ENCODE measurements around the gene SFT2D3.

Gene SFT2D3

DNA sequence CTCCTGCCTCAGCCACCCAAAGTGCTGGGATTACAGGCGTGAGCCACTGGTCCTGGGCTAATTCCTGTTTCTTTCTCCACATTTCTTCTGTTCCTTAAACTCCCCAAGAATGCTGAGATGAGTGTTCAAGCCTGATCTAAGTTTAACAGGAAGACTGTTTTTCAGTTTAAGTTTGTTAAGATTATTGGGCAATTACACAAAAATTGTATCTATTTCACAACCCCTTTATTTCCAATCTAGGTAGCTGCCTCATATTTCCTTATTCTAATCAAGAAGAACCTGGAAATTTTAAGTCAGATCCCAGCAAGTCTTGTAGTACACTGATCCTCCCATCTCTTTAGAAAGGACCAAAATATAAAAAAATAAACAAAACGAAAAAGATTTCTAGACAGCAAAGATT is 11.7 kb downstream of the SFT2D3 start:
- in situ Hi-C loops (cut with HindIII; ENCODE audit: low pct_unique_long_range_greater_than_20kb, low sequenced_read_pairs) = no loop called here
- DNase-seq (ENCODE audit: low read depth in 1 of 2, low spot score in 1 of 2) = no peak
- TF ChIP-seq JUND (IDR thresholded peaks at IDR 0.05; ENCODE audit: low read depth) = no peak

DNA sequence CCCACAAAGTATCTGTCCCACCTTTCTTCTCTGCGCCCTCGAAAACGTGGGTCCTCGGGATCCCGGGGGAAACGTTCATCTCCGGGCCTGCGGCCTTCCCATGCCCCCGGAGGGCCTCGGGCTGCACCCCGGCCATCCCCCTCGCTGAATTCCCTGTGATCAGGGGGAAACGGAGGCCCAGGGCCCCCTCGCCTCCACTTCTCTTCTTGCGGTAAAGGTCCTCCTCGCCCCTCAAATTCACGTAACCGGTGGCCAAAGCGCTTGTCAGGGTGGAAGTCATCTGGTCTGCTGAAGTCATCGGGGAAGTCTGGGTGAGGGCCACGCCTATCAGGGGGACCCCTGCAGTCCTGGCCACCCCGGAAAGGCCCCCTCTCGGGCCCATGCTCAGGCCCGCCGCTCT is 12.3 kb downstream of the SFT2D3 start:
- TF ChIP-seq JUND (IDR thresholded peaks at IDR 0.05; ENCODE audit: low read depth) = no peak
- DNase-seq (ENCODE audit: low read depth in 1 of 2, low spot score in 1 of 2) = no peak
- in situ Hi-C loops (cut with HindIII; ENCODE audit: low pct_unique_long_range_greater_than_20kb, low sequenced_read_pairs) = no loop called here

DNA sequence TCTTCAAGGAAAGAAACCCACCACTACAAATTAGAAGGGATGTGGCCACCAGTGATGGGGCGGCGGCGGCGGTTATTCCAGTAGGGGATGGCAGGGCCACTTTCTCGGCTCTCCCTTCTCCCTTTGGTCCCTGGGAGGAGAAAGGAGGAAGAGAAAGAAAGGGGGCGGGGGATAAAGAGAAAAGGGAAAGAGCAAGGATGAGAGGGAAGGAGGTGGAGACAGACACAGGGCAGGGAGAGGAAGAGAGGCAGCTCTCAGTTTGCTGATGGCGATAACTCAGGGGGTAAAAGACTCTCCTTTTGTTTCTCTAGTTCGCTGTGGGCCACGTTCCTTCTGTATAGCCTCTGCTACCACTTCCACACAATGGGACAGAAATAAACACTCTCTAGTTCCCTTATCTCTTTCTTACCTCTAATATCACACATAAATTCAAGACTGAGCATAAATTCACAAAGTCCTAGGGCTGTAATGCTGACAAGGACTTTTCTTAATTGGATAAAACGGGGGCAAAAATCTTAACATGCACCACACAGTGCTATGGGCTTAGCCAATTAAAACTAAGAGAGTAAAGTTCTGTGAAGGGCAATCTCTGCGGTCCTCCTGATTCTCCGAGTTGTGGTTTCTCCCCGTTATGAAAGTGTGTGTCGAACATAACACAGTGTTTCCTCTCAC is 14.6 kb downstream of the SFT2D3 start:
- in situ Hi-C loops (cut with HindIII; ENCODE audit: low pct_unique_long_range_greater_than_20kb, low sequenced_read_pairs) = no loop called here
- TF ChIP-seq JUND (IDR thresholded peaks at IDR 0.05; ENCODE audit: low read depth) = no peak
- DNase-seq (ENCODE audit: low read depth in 1 of 2, low spot score in 1 of 2) = no peak

DNA sequence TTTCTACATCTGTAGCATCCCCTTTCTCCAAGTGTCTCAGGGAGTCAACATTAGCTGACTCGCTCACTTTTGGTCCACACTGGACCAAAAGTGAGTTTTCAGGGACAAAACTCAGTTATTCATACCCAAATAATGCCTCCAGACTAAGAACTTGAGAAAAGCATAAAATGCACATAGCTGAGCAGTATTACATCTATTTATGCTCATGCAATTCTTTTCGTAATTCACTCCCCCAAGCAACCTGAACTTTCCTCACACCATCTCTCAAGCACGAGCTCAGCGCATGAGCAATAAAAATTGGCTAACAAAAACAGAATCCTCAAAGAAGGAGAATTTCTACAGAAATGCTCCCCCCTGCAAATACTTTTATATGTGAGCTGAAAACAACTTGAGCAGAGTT is 17.0 kb downstream of the SFT2D3 start:
- no peak for DNase-seq (ENCODE audit: low read depth in 1 of 2, low spot score in 1 of 2)
- TF ChIP-seq JUND (IDR thresholded peaks at IDR 0.05; ENCODE audit: low read depth) = no peak
- in situ Hi-C loops (cut with HindIII; ENCODE audit: low pct_unique_long_range_greater_than_20kb, low sequenced_read_pairs) = no loop called here

DNA sequence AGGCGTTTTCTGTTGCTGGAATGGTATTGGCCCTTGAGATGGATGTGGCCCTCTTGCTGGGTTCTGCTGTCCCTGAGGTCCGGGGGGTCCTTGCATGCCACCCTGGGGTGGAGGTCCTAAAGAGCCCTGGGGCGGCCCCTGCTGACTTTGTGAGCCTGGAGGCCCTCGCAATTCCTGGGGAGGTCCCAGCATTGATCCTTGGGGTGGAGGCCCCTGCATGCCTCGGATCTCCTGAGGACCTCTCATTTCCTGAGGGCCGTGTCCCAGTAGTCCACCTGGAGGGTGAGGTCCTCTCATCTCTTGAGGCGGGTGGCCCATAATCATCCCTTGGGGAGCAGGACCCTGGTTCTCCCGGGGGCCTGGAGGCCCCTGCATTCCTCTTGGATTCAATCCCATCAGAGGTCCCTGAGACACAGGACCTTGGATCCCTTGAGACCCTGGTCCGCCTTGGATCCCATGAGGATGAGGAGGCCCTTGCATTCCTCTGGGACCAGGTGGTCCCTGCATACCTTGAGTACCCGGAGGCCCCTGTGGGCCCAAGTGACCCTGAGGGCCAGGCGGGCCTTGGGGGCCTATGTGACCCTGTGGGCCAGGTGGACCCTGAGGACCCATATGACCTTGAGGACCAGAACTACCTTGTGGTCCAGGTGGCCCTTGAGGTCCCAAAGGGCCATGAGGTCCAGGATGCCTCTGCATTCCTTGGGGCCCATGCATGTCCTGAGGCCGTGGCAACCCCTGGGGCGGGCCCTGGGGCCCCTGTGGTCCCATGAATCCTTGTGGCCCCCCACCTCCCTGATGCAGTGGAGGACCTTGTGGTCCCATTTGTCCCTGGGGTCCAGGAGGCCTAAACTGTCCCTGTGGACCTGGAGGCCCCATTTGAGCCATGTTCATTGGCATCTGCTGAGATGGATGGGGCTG is 18.3 kb downstream of the SFT2D3 start:
- no peak for TF ChIP-seq JUND (IDR thresholded peaks at IDR 0.05; ENCODE audit: low read depth)
- in situ Hi-C loops (cut with HindIII; ENCODE audit: low pct_unique_long_range_greater_than_20kb, low sequenced_read_pairs) = no loop called here
- DNase-seq (ENCODE audit: low read depth in 1 of 2, low spot score in 1 of 2) = no peak

DNA sequence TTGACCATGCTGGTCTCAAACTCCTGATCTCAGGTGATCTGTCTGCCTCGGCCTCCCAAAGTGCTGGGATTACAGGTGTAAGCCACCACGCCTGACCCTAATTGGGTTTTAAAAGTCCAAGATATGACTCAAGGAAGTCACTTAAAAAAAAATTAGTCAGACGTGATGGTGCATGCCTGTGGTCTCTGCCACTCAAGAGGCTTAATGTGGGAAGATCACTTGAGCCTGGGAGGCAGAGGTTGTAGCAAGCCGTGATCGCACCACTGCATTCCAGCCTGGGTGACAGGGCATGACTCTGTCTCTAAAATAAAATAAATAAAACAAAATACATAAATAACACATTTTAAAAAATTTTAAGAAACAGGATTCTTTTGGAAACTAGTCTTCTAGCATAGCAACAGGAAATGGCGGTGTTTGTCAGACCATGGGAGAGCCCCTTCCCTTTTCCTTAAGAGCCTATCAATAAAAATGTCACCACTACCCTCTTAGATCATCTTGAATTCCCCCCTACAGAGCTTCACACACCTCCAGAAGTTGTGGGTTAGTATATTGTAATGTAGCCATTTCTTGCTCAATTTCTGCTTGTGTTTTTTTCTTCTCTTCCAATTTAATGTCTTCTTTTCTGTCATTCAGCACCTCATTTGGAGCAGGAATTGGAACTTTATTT is 20.1 kb downstream of the SFT2D3 start:
- in situ Hi-C loops (cut with HindIII; ENCODE audit: low pct_unique_long_range_greater_than_20kb, low sequenced_read_pairs) = no loop called here
- no peak for DNase-seq (ENCODE audit: low read depth in 1 of 2, low spot score in 1 of 2)
- TF ChIP-seq JUND (IDR thresholded peaks at IDR 0.05; ENCODE audit: low read depth) = no peak

- no peak for DNase-seq (ENCODE audit: low read depth in 1 of 2, low spot score in 1 of 2)
- TF ChIP-seq JUND (IDR thresholded peaks at IDR 0.05; ENCODE audit: low read depth) = no peak
- in situ Hi-C loops (cut with HindIII; ENCODE audit: low pct_unique_long_range_greater_than_20kb, low sequenced_read_pairs) = no loop called here
Measured at GRCh38 chr2:127721978-127722355, 20.7 kb downstream of the SFT2D3 start.

- in situ Hi-C loops (cut with HindIII; ENCODE audit: low pct_unique_long_range_greater_than_20kb, low sequenced_read_pairs) = no loop called here
- TF ChIP-seq JUND (IDR thresholded peaks at IDR 0.05; ENCODE audit: low read depth) = no peak
- no peak for DNase-seq (ENCODE audit: low read depth in 1 of 2, low spot score in 1 of 2)
Measured at GRCh38 chr2:127722807-127723206, 21.5 kb downstream of the SFT2D3 start.

DNA sequence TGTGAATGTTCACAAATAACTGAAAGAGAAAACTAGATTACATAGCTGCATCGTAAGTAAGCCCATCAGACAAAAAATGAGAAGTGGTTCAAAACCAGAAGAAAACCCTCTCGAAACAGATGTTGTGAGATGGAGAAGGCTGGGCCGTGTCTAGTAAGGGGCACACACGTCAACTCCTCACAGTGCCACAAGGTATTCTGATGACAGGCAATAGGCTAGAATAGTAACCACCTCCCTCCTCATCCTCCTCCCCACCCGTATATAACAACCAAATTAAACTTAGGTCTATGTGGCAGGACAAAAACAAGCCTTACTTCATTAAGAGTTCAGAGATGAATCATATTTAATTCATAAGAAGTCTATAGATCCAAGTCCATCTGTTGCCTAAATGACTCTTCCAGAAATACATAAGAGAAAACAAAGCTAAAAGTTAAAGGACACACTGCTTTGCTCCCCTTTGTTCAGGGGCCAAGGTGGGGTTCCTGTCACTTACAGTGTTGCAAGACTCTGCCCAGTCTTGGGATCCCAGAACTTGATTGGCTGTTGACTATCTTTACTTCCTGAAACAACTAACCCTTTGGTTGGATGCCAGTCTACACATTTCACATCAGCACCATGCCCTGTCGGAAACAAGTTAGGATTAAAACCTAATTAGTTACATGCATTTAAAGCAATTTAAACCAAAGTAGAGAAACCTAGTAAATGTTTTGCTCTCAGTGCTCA is 25.0 kb downstream of the SFT2D3 start:
- no peak for DNase-seq (ENCODE audit: low read depth in 1 of 2, low spot score in 1 of 2)
- TF ChIP-seq JUND (IDR thresholded peaks at IDR 0.05; ENCODE audit: low read depth) = no peak
- in situ Hi-C loops (cut with HindIII; ENCODE audit: low pct_unique_long_range_greater_than_20kb, low sequenced_read_pairs) = no loop called here

GRCh38 chr2:127733113-127733815 is 32.0 kb downstream of the SFT2D3 start:
- DNase-seq (ENCODE audit: low read depth in 1 of 2, low spot score in 1 of 2) = no peak
- TF ChIP-seq JUND (IDR thresholded peaks at IDR 0.05; ENCODE audit: low read depth) = no peak
- in situ Hi-C loops (cut with HindIII; ENCODE audit: low pct_unique_long_range_greater_than_20kb, low sequenced_read_pairs) = no loop called here

- no peak for DNase-seq (ENCODE audit: low read depth in 1 of 2, low spot score in 1 of 2)
- in situ Hi-C loops (cut with HindIII; ENCODE audit: low pct_unique_long_range_greater_than_20kb, low sequenced_read_pairs) = no loop called here
- no peak for TF ChIP-seq JUND (IDR thresholded peaks at IDR 0.05; ENCODE audit: low read depth)
Measured at GRCh38 chr2:127733816-127734537, 32.7 kb downstream of the SFT2D3 start.
